ENCODE data around the gene UBE2L5. TPM values are rescaled to one million over a fixed set of nuclear protein-coding genes. Genes with fewer than 3 reads are reported as not detected.
A peak's percentile ranks its signal among the peaks of the same experiment; 100 is the strongest.

Gene UBE2L5
- not detected for total RNA-seq

GRCh38 chr13:30422054-30422839 is at the start of gene UBE2L5:
TSS of gene UBE2L5 (plus strand) at chr13:30422493. CDS start at chr13:30427991, 5,498 bp downstream.
- peak within 1 kb of the TSS; percentile 91 for H3K4me3 Mint-ChIP-seq
- H3K27ac Mint-ChIP-seq = peak within 1 kb of the TSS; percentile 91
- H3K27me3 Mint-ChIP-seq = no peaks in the 10 kb centered on the region
- H3K36me3 Mint-ChIP-seq (ENCODE audit: low read depth) = no peaks in the 10 kb centered on the region
- peak; percentile 87 for ATAC-seq (replicated peaks)
- H3K4me1 Mint-ChIP-seq = peaks cover 12% of the 10 kb centered on the region
- no peaks in the 10 kb centered on the region for H3K9me3 Mint-ChIP-seq

GRCh38 chr13:30373727-30374126 is 48.6 kb upstream of the UBE2L5 start:
- Mint-ChIP-seq H3K27ac (peak overlapping the region; percentile 81), H3K9me3 (no peaks in the 10 kb centered on the region), H3K27me3 (no peaks in the 10 kb centered on the region), H3K4me1 (peaks cover 58% of the 10 kb centered on the region), H3K4me3 (peak overlapping the region; percentile 77), H3K36me3 (ENCODE audit: low read depth) (peaks cover 21% of the 10 kb centered on the region)
- ATAC-seq (replicated peaks) = peak; percentile 34

DNA sequence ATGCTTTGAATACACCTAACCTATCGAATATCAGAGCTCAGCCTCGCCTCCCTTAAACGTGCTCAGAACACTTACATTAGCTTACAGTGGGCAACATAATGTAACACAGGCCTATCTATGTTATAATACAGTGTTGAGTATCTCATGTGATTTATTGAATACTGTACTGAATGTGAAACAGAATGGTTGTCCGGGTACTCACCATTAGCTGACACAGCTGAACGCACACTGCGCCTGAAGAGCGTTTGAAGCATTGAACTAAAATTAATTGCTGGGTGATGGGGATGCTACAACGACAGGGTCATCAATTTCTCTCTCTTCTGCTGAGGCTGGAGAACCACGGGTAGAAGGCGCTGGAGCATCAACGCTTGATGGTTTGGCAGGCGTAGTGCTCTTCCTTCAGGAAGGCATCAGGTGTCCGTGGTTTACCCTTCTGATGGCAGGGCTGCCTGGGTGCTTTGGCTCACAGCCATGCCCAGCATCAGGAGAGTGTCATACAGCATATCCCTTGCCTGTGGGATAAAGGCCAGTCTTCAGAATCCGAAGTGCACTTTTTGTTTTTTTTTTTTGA is 46.9 kb upstream of the UBE2L5 start:
- peaks cover 7% of the 10 kb centered on the region for H3K36me3 Mint-ChIP-seq (ENCODE audit: low read depth)

GRCh38 chr13:30376426-30377311 is 45.6 kb upstream of the UBE2L5 start:
- H3K27ac Mint-ChIP-seq = peak overlapping the region; percentile 64
- H3K9me3 Mint-ChIP-seq = no peaks in the 10 kb centered on the region
- ATAC-seq (replicated peaks) = peak; percentile 80
- H3K27me3 Mint-ChIP-seq = no peaks in the 10 kb centered on the region
- H3K36me3 Mint-ChIP-seq (ENCODE audit: low read depth) = peaks cover 5% of the 10 kb centered on the region
- peaks cover 46% of the 10 kb centered on the region for H3K4me1 Mint-ChIP-seq
- peak overlapping the region; percentile 77 for H3K4me3 Mint-ChIP-seq

More for the DNA sequence above, 46.9 kb upstream of the UBE2L5 start:
- Mint-ChIP-seq H3K9me3 (no peaks in the 10 kb centered on the region), H3K27ac (peak overlapping the region; percentile 64), H3K4me1 (peaks cover 50% of the 10 kb centered on the region), H3K4me3 (peak overlapping the region; percentile 77), H3K27me3 (no peaks in the 10 kb centered on the region)
- no peak for ATAC-seq (replicated peaks)

DNA sequence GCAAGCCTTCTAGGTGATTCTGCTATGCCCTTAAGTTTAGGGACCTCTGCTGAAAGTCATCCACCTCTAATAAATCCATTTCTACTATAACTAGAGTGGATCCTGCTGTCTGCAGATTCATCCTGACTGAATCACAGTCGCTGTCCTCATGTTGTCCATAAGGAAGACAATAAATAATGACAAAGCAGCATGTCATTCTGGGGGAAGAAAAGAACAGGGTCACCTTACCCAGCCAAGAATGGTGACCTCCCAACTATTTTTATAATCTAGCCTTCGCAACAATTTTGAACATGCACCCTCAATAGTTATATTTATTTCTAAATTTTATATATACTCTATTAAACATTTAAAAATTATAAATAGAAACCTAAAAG is 45.0 kb upstream of the UBE2L5 start:
- ATAC-seq (replicated peaks) = no peak
- peaks cover 42% of the 10 kb centered on the region for H3K4me1 Mint-ChIP-seq
- peak overlapping the region; percentile 64 for H3K27ac Mint-ChIP-seq
- H3K27me3 Mint-ChIP-seq = no peaks in the 10 kb centered on the region
- H3K36me3 Mint-ChIP-seq (ENCODE audit: low read depth) = peaks cover 5% of the 10 kb centered on the region
- H3K9me3 Mint-ChIP-seq = no peaks in the 10 kb centered on the region
- peak overlapping the region; percentile 77 for H3K4me3 Mint-ChIP-seq

- Mint-ChIP-seq H3K4me3 (no peak overlapping the region), H3K27ac (no peak overlapping the region), H3K4me1 (peaks cover 39% of the 10 kb centered on the region), H3K9me3 (no peaks in the 10 kb centered on the region), H3K27me3 (no peaks in the 10 kb centered on the region), H3K36me3 (ENCODE audit: low read depth) (peaks cover 4% of the 10 kb centered on the region)
- ATAC-seq (replicated peaks) = no peak
Observed at GRCh38 chr13:30378191-30378590, 44.1 kb upstream of the UBE2L5 start.

GRCh38 chr13:30381049-30381448 is 41.2 kb upstream of the UBE2L5 start:
- ATAC-seq (replicated peaks) = no peak
- H3K9me3 Mint-ChIP-seq = no peaks in the 10 kb centered on the region
- no peaks in the 10 kb centered on the region for H3K36me3 Mint-ChIP-seq (ENCODE audit: low read depth)
- no peak overlapping the region for H3K27ac Mint-ChIP-seq
- H3K4me1 Mint-ChIP-seq = peaks cover 24% of the 10 kb centered on the region
- no peak overlapping the region for H3K4me3 Mint-ChIP-seq
- H3K27me3 Mint-ChIP-seq = no peaks in the 10 kb centered on the region

DNA sequence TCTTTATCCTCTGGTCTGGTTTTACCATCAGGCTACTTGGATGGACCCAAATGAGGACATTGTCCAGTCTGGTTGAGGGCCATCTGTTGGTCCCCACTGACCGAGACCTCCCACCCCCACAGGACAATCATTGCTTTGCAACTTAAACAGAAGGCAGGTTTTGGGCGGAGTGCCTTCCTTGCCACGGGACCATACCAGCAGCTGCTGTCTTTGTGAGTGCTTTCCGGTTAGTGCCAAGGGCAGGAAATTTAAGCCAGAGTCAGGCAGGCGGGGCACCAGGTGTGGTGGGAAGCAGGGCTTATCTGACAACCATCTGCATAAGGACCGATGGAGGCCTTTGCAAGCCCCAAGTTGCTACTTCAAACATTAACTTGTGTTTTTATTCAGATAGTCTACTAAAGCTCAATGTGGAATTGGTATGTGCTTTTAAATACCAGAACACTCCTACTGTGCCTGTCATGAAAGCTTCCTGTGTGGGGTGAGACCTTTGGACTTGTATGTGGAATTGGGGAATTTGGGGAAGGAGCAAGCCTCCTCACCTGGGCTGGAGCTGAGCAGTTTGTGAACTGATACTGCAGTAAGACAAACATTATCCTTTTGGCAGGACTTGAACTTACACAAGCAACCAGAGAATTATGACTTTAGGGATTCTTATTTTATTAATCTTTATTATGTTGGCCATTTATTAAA is 39.3 kb upstream of the UBE2L5 start:
- Mint-ChIP-seq H3K9me3 (no peaks in the 10 kb centered on the region), H3K27me3 (no peaks in the 10 kb centered on the region), H3K4me3 (peak overlapping the region; percentile 41), H3K36me3 (ENCODE audit: low read depth) (no peaks in the 10 kb centered on the region), H3K27ac (no peak overlapping the region), H3K4me1 (peaks cover 15% of the 10 kb centered on the region)
- no peak for ATAC-seq (replicated peaks)

- H3K4me3 Mint-ChIP-seq = peak overlapping the region; percentile 90
- no peaks in the 10 kb centered on the region for H3K9me3 Mint-ChIP-seq
- H3K27ac Mint-ChIP-seq = peak overlapping the region; percentile 88
- ATAC-seq (replicated peaks) = no peak
- peaks cover 20% of the 10 kb centered on the region for H3K4me1 Mint-ChIP-seq
- no peaks in the 10 kb centered on the region for H3K27me3 Mint-ChIP-seq
- no peaks in the 10 kb centered on the region for H3K36me3 Mint-ChIP-seq (ENCODE audit: low read depth)
Observed at GRCh38 chr13:30388406-30389283, 33.6 kb upstream of the UBE2L5 start.

DNA sequence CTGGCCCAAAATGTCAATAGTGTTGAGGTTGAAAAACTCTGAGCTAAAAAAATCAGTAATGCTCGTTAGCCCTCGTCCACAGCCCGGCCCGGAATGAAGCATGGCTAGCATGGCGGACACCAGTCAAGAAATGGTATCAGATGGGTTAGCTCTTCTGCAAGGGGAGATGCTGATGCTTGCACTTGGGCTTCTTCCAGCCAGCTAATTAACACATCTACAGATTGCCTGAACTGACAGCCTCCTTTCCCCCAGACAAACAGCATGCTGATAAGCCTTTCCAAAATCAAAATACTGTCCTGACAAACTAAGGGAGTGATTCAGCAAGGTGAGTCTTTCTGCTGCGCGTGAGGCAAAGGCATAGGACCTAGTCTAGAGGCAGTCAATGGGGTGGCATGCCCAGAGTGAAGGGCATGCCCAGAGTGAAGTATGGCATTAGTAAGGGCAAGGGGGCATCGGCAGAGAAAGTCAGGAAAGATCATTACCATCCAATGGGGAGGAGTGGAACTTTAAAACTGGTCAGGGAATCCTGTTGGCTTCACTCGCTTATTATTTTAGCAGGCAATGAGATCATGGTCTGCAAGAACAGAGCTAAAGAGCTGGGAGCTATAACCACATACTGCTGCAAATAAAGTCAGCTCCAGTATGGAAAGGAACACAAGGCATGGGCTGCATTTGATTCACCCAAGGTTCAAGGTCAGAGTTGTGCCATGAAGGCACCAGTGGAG is 30.2 kb upstream of the UBE2L5 start:
- Mint-ChIP-seq H3K4me1 (peaks cover 20% of the 10 kb centered on the region), H3K9me3 (no peaks in the 10 kb centered on the region), H3K36me3 (ENCODE audit: low read depth) (no peaks in the 10 kb centered on the region), H3K4me3 (no peak overlapping the region), H3K27me3 (no peaks in the 10 kb centered on the region), H3K27ac (no peak overlapping the region)
- ATAC-seq (replicated peaks) = no peak

GRCh38 chr13:30392681-30393045 is 29.6 kb upstream of the UBE2L5 start:
- H3K36me3 Mint-ChIP-seq (ENCODE audit: low read depth) = no peaks in the 10 kb centered on the region
- H3K4me1 Mint-ChIP-seq = peaks cover 20% of the 10 kb centered on the region
- H3K4me3 Mint-ChIP-seq = no peak overlapping the region
- ATAC-seq (replicated peaks) = no peak
- H3K27ac Mint-ChIP-seq = no peak overlapping the region
- no peaks in the 10 kb centered on the region for H3K27me3 Mint-ChIP-seq
- no peaks in the 10 kb centered on the region for H3K9me3 Mint-ChIP-seq

GRCh38 chr13:30394751-30395191 is 27.5 kb upstream of the UBE2L5 start:
- Mint-ChIP-seq H3K4me3 (peak overlapping the region; percentile 83), H3K36me3 (ENCODE audit: low read depth) (no peaks in the 10 kb centered on the region), H3K27ac (peak overlapping the region; percentile 82), H3K4me1 (peaks cover 6% of the 10 kb centered on the region), H3K27me3 (no peaks in the 10 kb centered on the region), H3K9me3 (no peaks in the 10 kb centered on the region)
- ATAC-seq (replicated peaks) = peak; percentile 80

Measured in activated T-helper 17 cell treated with anti-CD3 and anti-CD28 coated beads, Interleukin-2, amount 50 U/mL, for 72 hours (primary cell).